Right renal pelvis (tissue), 4 donors: ENCODE results near the gene FYN. TPM values are rescaled to one million over a fixed set of nuclear protein-coding genes. Genes with fewer than 3 reads are reported as not detected.

Experiments used
- DNase-seq, 4 donors: peaks; one replicate each; pipeline ENCODE4 v3.0.0-alpha.2; 2013; ENCODE audit warnings: low read depth in 4 of 4, low spot score in 3 of 4, missing footprints in 1 of 4
- polyA plus RNA-seq, 4 donors: library from polyadenylated mRNA; unstranded; fragments of 120-200 nt; gene quantifications; one replicate each; pipeline ENCODE4 v1.2.1, GENCODE V29; 2013; ENCODE audit not compliant: insufficient read length in 4 of 4

The FYN gene
- polyA plus RNA-seq, 4 donors: 162 to 172 (median 167) TPM

GRCh38 chr6:111672761-111673450, 200.3 kb downstream of the FYN start:
- DNase-seq: no peak

- DNase-seq: no peak
Measured at GRCh38 chr6:111669326-111669725, 203.9 kb downstream of the FYN start.

GRCh38 chr6:111668410-111668809, 204.8 kb downstream of the FYN start:
- no peak for DNase-seq

GRCh38 chr6:111667931-111668330, 205.3 kb downstream of the FYN start:
- no peak for DNase-seq

GRCh38 chr6:111666847-111667246, 206.4 kb downstream of the FYN start:
- no peak for DNase-seq

- DNase-seq: no peak
Measured at GRCh38 chr6:111664565-111665030, 208.7 kb downstream of the FYN start.

GRCh38 chr6:111663692-111664564, 209.3 kb downstream of the FYN start:
- DNase-seq: peak in 3 of 4 donors; percentile 74 to 82 (median 81)

GRCh38 chr6:111662794-111663593, 210.3 kb downstream of the FYN start:
- DNase-seq: no peak

- DNase-seq: no peak
Measured at GRCh38 chr6:111662072-111662793, 211.0 kb downstream of the FYN start.

- DNase-seq: no peak
Measured at GRCh38 chr6:111661541-111662061, 211.7 kb downstream of the FYN start.

- DNase-seq: no peak
Measured at GRCh38 chr6:111660531-111660930, 212.7 kb downstream of the FYN start.

- DNase-seq: no peak
Measured at GRCh38 chr6:111658462-111659154, 214.6 kb downstream of the FYN start.

- no peak for DNase-seq
Measured at GRCh38 chr6:111657146-111657545, 216.1 kb downstream of the FYN start.

- DNase-seq: no peak
Measured at GRCh38 chr6:111653979-111654378, 219.3 kb downstream of the FYN start.

- DNase-seq: no peak
Measured at GRCh38 chr6:111653434-111653833, 219.8 kb downstream of the FYN start.

- no peak for DNase-seq
Measured at GRCh38 chr6:111652156-111652555, 221.1 kb downstream of the FYN start.

- DNase-seq: no peak
Measured at GRCh38 chr6:111651185-111652034, 221.8 kb downstream of the FYN start.

GRCh38 chr6:111650049-111650448, 223.2 kb downstream of the FYN start:
- DNase-seq: no peak

- no peak for DNase-seq
Measured at GRCh38 chr6:111648100-111648499, 225.2 kb downstream of the FYN start.
